Prostate gland (tissue), 2 donors: Measurements from ENCODE around the gene FAAP100. TPM values are rescaled to one million over a fixed set of nuclear protein-coding genes. Genes with fewer than 3 reads are reported as not detected.
"Not testable (repeated sequence)": the region's sequence is repeated elsewhere in the genome, so short reads cannot be mapped to it uniquely, and the experiment has no call there.

ENCODE experiments used
- DNase-seq: peaks from one replicate; pipeline ENCODE4 v3.0.0-alpha.2; 2019; ENCODE audit warnings: low spot score
- H3K27ac ChIP-seq, 2 donors: fragments of 200-600 bp; sonication (generic); 2 replicates each; pipeline ENCODE4 v1.5.1; 2017 to 2019
- H3K27me3 ChIP-seq: fragments of 200-600 bp; sonication (generic); replicated peaks from 2 replicates; pipeline ENCODE4 v1.5.1; 2019; ENCODE audit not compliant: insufficient read depth
- H3K36me3 ChIP-seq, 2 donors: fragments of 200-600 bp; sonication (generic); 1 replicate in 1 of 2; 2 replicates in 1 of 2; pipeline versions ENCODE4 v1.5.1 to v1.8.1; 2017 to 2019
- H3K4me1 ChIP-seq: fragments of 200-600 bp; sonication (generic); replicated peaks from 2 replicates; pipeline ENCODE4 v1.5.1; 2019
- H3K4me3 ChIP-seq, 2 donors: fragments of 200-600 bp; sonication (generic); 2 replicates each; pipeline ENCODE4 v1.5.1; 2017 to 2019
- H3K9me3 ChIP-seq: fragments of 200-600 bp; sonication (generic); 2 replicates; pipeline ENCODE4 v1.5.1; 2017
- POLR2A ChIP-seq: fragments of 450-650 bp; IDR thresholded peaks from one replicate; pipeline ENCODE4 v1.6.1; 2016; ENCODE audit warnings: antibody characterized with exemption, mild to moderate bottlenecking
- POLR2AphosphoS5 ChIP-seq: sonication (generic); formaldehyde crosslinking; IDR thresholded peaks from one replicate; pipeline ENCODE4 v1.6.1; 2017; ENCODE audit warnings: antibody characterized with exemption
- WGBS: methylation state at CpG from one replicate; pipeline ENCODE4 v1.1.5; 2018; 5-methylcytosine and 5-hydroxymethylcytosine counted together
- intact Hi-C: fragments of 100-400 bp; cut with DNase I; formaldehyde crosslinking; loops from one replicate; pipeline ENCODE4 v1.14.2; 2022
- total RNA-seq, 2 donors: library from RNA; depleted of rRNA; stranded (reverse); fragments of >200 nt; gene quantifications; one replicate each; pipeline ENCODE4 v1.1.0, GENCODE V29; 2016
- TF ChIP-seq, protein P1 (sequence below), 4 experiments: fragments of 200-600 bp in 2 of 4; fragments of 450-650 bp in 2 of 4; sonication (generic) in 2 of 4; IDR thresholded peaks; 1 replicate in 3 of 4; 2 replicates in 1 of 4; pipeline ENCODE4 v1.5.1; 2016 to 2019; ENCODE audit warnings: antibody characterized with exemption in 4 of 4, mild to moderate bottlenecking in 2 of 4, moderate library complexity in 2 of 4

Gene FAAP100
- total RNA-seq, 2 donors from 2014 or later, result 27.8 to 44.4 TPM

DNA sequence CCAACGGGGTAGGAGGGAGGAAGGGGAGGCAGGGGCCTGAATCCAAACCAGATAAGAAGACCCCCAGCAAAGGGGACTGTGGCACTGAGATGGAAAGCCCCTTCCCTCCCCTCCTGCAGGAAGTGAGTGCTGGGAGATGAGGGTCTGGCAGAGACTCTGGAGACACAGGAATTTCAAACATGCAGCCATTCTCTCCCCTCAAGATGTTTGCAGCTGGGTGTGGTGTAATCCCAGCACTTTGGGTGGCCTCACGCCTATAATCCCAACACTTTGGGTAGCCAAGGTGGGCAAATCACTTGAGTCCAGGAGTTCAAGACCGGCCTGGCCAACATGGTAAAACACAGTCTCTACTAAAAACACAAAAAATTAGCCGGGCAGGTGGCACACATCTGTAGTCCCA is 33.9 kb upstream of the FAAP100 start:
- DNase-seq, result no peak
- Histone ChIP-seq H3K4me1 (no peaks in the 10 kb centered on the region), H3K36me3 (peaks cover 8 to 12% of the 10 kb centered on the region in 2 donors), H3K9me3 (no peaks in the 10 kb centered on the region), H3K27ac (no peak overlapping the region), H3K27me3 (no peaks in the 10 kb centered on the region), H3K4me3 (no peak overlapping the region)
- 91% methylated on average over 4 of the region's 4 CpGs for WGBS
- TF ChIP-seq, protein P1, sequence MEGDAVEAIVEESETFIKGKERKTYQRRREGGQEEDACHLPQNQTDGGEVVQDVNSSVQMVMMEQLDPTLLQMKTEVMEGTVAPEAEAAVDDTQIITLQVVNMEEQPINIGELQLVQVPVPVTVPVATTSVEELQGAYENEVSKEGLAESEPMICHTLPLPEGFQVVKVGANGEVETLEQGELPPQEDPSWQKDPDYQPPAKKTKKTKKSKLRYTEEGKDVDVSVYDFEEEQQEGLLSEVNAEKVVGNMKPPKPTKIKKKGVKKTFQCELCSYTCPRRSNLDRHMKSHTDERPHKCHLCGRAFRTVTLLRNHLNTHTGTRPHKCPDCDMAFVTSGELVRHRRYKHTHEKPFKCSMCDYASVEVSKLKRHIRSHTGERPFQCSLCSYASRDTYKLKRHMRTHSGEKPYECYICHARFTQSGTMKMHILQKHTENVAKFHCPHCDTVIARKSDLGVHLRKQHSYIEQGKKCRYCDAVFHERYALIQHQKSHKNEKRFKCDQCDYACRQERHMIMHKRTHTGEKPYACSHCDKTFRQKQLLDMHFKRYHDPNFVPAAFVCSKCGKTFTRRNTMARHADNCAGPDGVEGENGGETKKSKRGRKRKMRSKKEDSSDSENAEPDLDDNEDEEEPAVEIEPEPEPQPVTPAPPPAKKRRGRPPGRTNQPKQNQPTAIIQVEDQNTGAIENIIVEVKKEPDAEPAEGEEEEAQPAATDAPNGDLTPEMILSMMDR (IDR thresholded peaks at IDR 0.05), result no peak
- TF ChIP-seq POLR2A (no peak), POLR2AphosphoS5 (no peak)
- intact Hi-C loops, result no loop called here

DNA sequence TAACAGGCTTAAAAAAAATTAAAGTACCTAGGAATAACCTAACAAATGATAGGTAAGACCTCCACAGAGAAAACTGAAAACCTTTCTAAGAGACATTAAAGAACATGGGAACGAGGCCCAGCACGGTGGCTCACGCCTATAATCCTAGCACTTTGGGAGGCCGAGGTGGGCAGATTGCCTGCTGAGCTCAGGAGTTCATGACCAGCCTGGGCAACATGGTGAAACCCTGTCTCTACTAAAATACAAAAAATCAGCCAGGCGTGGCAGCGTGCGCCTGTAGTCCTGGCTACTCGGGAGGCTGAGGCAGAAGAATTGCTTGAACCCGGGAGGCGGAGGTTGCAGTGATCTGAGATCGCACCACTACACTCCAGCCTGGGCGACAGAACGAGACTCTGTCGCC is 32.6 kb upstream of the FAAP100 start:
- H3K4me3 ChIP-seq, H3K4me1 ChIP-seq, H3K9me3 ChIP-seq, intact Hi-C loops, DNase-seq, H3K27me3 ChIP-seq, H3K27ac ChIP-seq: not testable (repeated sequence)
- WGBS, result 92% methylated on average over 14 of the region's 14 CpGs
- peaks cover 3 to 12% of the 10 kb centered on the region in 2 donors for H3K36me3 ChIP-seq

DNA sequence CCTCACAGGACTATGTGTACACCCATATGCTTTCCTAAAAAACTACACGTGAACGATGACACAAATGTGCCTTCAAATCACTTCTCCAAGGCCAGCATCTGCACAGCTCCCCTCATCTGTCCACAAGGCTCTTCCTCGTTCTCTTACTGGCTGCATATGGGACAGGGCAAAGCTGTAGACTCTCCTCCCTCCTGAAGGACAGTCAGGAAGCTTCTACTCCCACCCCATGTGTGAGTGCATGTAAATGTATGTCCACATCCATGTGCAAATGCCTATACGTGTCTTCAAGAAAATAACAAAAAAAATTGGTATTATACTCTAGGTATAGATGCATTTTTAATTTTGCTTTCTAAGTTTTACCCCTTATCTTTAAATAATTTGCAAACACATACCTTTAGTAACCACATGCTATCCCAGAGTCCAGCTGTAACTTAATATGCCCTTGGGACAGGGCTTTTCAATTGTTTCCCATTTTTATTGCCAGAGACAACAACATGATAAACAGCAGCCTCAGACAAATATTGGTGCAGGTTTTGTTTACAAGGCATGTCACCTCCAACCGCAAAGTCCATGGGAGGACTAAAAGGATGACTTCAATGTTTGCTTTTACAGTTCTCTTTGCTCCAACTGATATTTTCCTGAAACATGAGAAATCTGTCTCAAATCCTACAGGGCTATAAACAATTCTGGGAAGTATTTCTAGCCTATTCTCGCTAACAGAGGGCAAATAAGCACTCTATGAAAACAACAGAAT is 31.6 kb upstream of the FAAP100 start:
- Histone ChIP-seq H3K4me3 (no peak overlapping the region), H3K9me3 (no peaks in the 10 kb centered on the region), H3K36me3 (peaks cover 3 to 8% of the 10 kb centered on the region in 2 donors), H3K4me1 (no peaks in the 10 kb centered on the region), H3K27me3 (no peaks in the 10 kb centered on the region), H3K27ac (no peak overlapping the region)
- TF ChIP-seq, protein P1 (IDR thresholded peaks at IDR 0.05), result no peak
- no peak for TF ChIP-seq POLR2AphosphoS5
- TF ChIP-seq POLR2A, result no peak
- DNase-seq, result no peak
- intact Hi-C loops, result no loop called here
- WGBS, result 64% methylated on average over 6 of the region's 6 CpGs

DNA sequence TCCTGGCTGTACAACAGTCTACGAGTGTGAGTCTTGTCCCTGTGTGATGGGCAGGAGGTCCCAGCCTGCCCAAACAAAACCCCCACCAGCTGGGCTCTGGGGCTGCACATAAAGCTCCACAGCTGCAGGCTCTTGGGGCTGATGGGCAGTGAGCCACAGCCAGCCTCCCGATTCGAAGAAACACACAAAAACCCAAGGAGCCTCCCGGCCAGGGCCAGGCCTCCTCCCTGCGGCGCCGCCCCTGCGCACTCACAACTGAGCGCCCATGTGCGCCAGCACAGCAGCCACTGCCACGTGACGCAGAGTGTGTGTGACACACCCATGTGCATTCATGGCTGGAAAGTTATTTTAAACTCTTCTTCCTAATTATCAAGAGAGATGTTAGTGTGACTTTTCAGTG is 30.6 kb upstream of the FAAP100 start:
- TF ChIP-seq, protein P1 (IDR thresholded peaks at IDR 0.05), result no peak
- TF ChIP-seq POLR2A (no peak), POLR2AphosphoS5 (no peak)
- WGBS, result 90% methylated on average over 12 of the region's 12 CpGs
- no peak overlapping the region for H3K27ac ChIP-seq
- H3K9me3 ChIP-seq, result no peaks in the 10 kb centered on the region
- H3K4me3 ChIP-seq, result no peak overlapping the region
- no peaks in the 10 kb centered on the region for H3K27me3 ChIP-seq
- H3K36me3 ChIP-seq, result no peaks in the 10 kb centered on the region
- H3K4me1 ChIP-seq, result no peaks in the 10 kb centered on the region
- intact Hi-C loops, result no loop called here
- DNase-seq, result no peak

DNA sequence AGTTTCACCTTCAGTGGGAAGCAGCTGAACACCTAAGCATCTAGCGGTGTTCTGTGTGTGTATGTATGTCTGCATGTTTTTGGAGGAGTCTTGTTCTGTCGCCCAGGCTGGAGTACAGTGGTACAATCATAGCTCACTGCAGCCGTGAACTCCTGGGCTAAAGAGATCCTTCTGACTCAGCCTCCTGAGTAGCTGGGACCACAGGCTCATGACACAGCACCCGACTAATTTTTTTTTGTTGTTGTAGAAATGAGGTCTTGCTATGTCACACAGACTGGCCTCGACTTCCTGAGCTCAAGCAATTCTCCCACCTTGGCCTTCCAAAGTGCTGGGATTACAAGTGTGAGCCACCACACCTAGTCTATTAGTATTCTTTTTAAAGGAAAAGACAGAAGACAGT is 30.2 kb upstream of the FAAP100 start:
- TF ChIP-seq POLR2AphosphoS5 (no peak), POLR2A (no peak)
- TF ChIP-seq, protein P1 (IDR thresholded peaks at IDR 0.05), result no peak
- DNase-seq, result no peak
- no peaks in the 10 kb centered on the region for H3K36me3 ChIP-seq

More for the DNA sequence above, 30.2 kb upstream of the FAAP100 start:
- Histone ChIP-seq H3K27me3 (no peaks in the 10 kb centered on the region), H3K27ac (no peak overlapping the region), H3K9me3 (no peaks in the 10 kb centered on the region), H3K4me1 (peaks cover 2% of the 10 kb centered on the region), H3K4me3 (no peak overlapping the region)
- WGBS, result 94% methylated on average over 5 of the region's 5 CpGs
- intact Hi-C loops, result no loop called here
